OCI-LY1 (cell line): Measurements from ENCODE around the gene PAPOLA.

Experiments used
- H2AFZ ChIP-seq: fragments of 200-600 bp; sonication (generic), shearing (Covaris generic); 2 replicates; pipeline ENCODE4 v1.6.0; 2014; ENCODE audit warnings: antibody characterized with exemption, mild to moderate bottlenecking, low read length
- H3F3A ChIP-seq: fragments of 200-600 bp; sonication (generic), shearing (Covaris generic); 2 replicates; pipeline ENCODE4 v1.6.0; 2014; ENCODE audit warnings: mild to moderate bottlenecking, antibody characterized with exemption, low read length, moderate library complexity; ENCODE audit not compliant: insufficient read depth
- H3K27ac ChIP-seq: fragments of 200-600 bp; sonication (generic); 2 replicates; pipeline ENCODE4 v1.5.1; 2014; ENCODE audit warnings: low read length, mixed run types, mild to moderate bottlenecking, low read depth; ENCODE audit not compliant: poor library complexity, severe bottlenecking
- H3K27me3 ChIP-seq: fragments of 200-600 bp; sonication (generic); 2 replicates; pipeline ENCODE4 v1.6.0; 2014; ENCODE audit warnings: antibody characterized with exemption, mild to moderate bottlenecking, low read length, moderate library complexity; ENCODE audit not compliant: insufficient read depth
- H3K36me3 ChIP-seq: fragments of 200-600 bp; sonication (generic); 2 replicates; pipeline ENCODE4 v1.6.1; 2014; ENCODE audit warnings: mild to moderate bottlenecking, antibody characterized with exemption, low read length, moderate library complexity, mixed read lengths; ENCODE audit not compliant: insufficient read depth
- H3K4me1 ChIP-seq: fragments of 200-600 bp; sonication (generic); 2 replicates; pipeline ENCODE4 v1.5.1; 2014; ENCODE audit warnings: mild to moderate bottlenecking, low read length, moderate library complexity; ENCODE audit not compliant: insufficient read depth, severe bottlenecking
- H3K4me2 ChIP-seq: fragments of 200-600 bp; sonication (generic), shearing (Covaris generic); 2 replicates; pipeline ENCODE4 v1.6.1; 2014; ENCODE audit warnings: low read length
- H3K4me3 ChIP-seq: fragments of 200-600 bp; sonication (generic); 2 replicates; pipeline ENCODE4 v1.5.1; 2014; ENCODE audit warnings: low read length, low read depth, mild to moderate bottlenecking, mixed read lengths; ENCODE audit not compliant: poor library complexity, severe bottlenecking
- H3K79me2 ChIP-seq: fragments of 200-600 bp; shearing (Covaris generic); 2 replicates; pipeline ENCODE4 v1.6.1; 2016; ENCODE audit warnings: mixed run types, low read length, mixed read lengths; ENCODE audit not compliant: insufficient read depth
- H3K9ac ChIP-seq: fragments of 200-600 bp; sonication (generic), shearing (Covaris generic); 2 replicates; pipeline ENCODE4 v1.6.1; 2014; ENCODE audit warnings: mild to moderate bottlenecking, low read length, mixed read lengths
- H3K9me2 ChIP-seq: fragments of 200-600 bp; sonication (generic), shearing (Covaris generic); 2 replicates; pipeline ENCODE4 v1.6.1; 2014; ENCODE audit warnings: low read depth, mild to moderate bottlenecking, low read length, mixed read lengths
- H3K9me3 ChIP-seq: fragments of 200-600 bp; shearing (Covaris generic); 2 replicates; pipeline ENCODE4 v1.6.1; 2014; ENCODE audit warnings: low read length, mixed read lengths
- H4K20me1 ChIP-seq: fragments of 200-600 bp; sonication (generic), shearing (Covaris generic); 2 replicates; pipeline ENCODE4 v1.6.0; 2016; ENCODE audit warnings: mild to moderate bottlenecking, low read length; ENCODE audit not compliant: insufficient read depth
- CTCF ChIP-seq: fragments of 200-600 bp; sonication (generic), shearing (Covaris generic); IDR thresholded peaks from 2 replicates; pipeline ENCODE4 v1.5.1; 2017; ENCODE audit warnings: mild to moderate bottlenecking, antibody characterized with exemption, low read length, moderate library complexity, mixed read lengths
- EZH2 ChIP-seq: fragments of 200-600 bp; sonication (generic), shearing (Covaris generic); IDR thresholded peaks from 2 replicates; pipeline ENCODE4 v1.8.0; 2017; ENCODE audit warnings: borderline replicate concordance, mixed run types, mild to moderate bottlenecking, antibody characterized with exemption, low read length, moderate library complexity, mixed read lengths

The PAPOLA gene

GRCh38 chr14:96567289-96567899 is 65.2 kb downstream of the PAPOLA start:
- no peaks in the 10 kb centered on the region for H3F3A ChIP-seq
- no peaks in the 10 kb centered on the region; the same call in 1 of the 2 replicates for H4K20me1 ChIP-seq
- H3K9ac ChIP-seq: no peak overlapping the region
- TF ChIP-seq EZH2: no peak
- peak; percentile 62 for TF ChIP-seq CTCF
- H3K79me2 ChIP-seq: no peaks in the 10 kb centered on the region
- no peak overlapping the region for H3K4me3 ChIP-seq
- no peak overlapping the region for H2AFZ ChIP-seq
- H3K27me3 ChIP-seq: no peaks in the 10 kb centered on the region
- H3K9me3 ChIP-seq: no peaks in the 10 kb centered on the region
- H3K4me1 ChIP-seq: no peaks in the 10 kb centered on the region
- H3K27ac ChIP-seq: no peak overlapping the region
- H3K4me2 ChIP-seq: no peak overlapping the region
- H3K36me3 ChIP-seq: peaks cover 66% of the 10 kb centered on the region
- no peaks in the 10 kb centered on the region for H3K9me2 ChIP-seq

- H3K79me2 ChIP-seq: no peaks in the 10 kb centered on the region
- no peak overlapping the region for H3K27ac ChIP-seq
- H3F3A ChIP-seq: no peaks in the 10 kb centered on the region
- no peak for TF ChIP-seq CTCF
- TF ChIP-seq EZH2: no peak
- no peak overlapping the region for H3K4me3 ChIP-seq
- no peaks in the 10 kb centered on the region for H3K9me3 ChIP-seq
- no peak overlapping the region for H3K9ac ChIP-seq
- no peaks in the 10 kb centered on the region for H3K9me2 ChIP-seq
- H3K4me1 ChIP-seq: no peaks in the 10 kb centered on the region
- no peaks in the 10 kb centered on the region; the same call in 1 of the 2 replicates for H4K20me1 ChIP-seq
- no peak overlapping the region for H2AFZ ChIP-seq
- H3K27me3 ChIP-seq: no peaks in the 10 kb centered on the region
- H3K36me3 ChIP-seq: peaks cover 54% of the 10 kb centered on the region
- H3K4me2 ChIP-seq: no peak overlapping the region
Observed at GRCh38 chr14:96568621-96569020, 66.4 kb downstream of the PAPOLA start.

GRCh38 chr14:96571311-96571710 is 69.1 kb downstream of the PAPOLA start:
- Histone ChIP-seq H3F3A (no peaks in the 10 kb centered on the region), H2AFZ (no peak overlapping the region), H3K4me3 (no peak overlapping the region), H3K9me2 (no peaks in the 10 kb centered on the region), H3K9me3 (no peaks in the 10 kb centered on the region), H3K27me3 (no peaks in the 10 kb centered on the region), H4K20me1 (no peaks in the 10 kb centered on the region; the same call in 1 of the 2 replicates), H3K4me1 (no peaks in the 10 kb centered on the region), H3K36me3 (peaks cover 33% of the 10 kb centered on the region), H3K4me2 (no peak overlapping the region), H3K79me2 (no peaks in the 10 kb centered on the region), H3K9ac (no peak overlapping the region), H3K27ac (no peak overlapping the region)
- TF ChIP-seq EZH2 (no peak), CTCF (no peak)
